HCEC 1CT (cell line): ENCODE results near the gene NFE2L2.
"Not testable (repeated sequence)": the region's sequence is repeated elsewhere in the genome, so short reads cannot be mapped to it uniquely, and the experiment has no call there.

Source experiments
- DNase-seq: peaks from one replicate; pipeline ENCODE4 v3.0.0-alpha.2; 2017

The NFE2L2 gene

DNA sequence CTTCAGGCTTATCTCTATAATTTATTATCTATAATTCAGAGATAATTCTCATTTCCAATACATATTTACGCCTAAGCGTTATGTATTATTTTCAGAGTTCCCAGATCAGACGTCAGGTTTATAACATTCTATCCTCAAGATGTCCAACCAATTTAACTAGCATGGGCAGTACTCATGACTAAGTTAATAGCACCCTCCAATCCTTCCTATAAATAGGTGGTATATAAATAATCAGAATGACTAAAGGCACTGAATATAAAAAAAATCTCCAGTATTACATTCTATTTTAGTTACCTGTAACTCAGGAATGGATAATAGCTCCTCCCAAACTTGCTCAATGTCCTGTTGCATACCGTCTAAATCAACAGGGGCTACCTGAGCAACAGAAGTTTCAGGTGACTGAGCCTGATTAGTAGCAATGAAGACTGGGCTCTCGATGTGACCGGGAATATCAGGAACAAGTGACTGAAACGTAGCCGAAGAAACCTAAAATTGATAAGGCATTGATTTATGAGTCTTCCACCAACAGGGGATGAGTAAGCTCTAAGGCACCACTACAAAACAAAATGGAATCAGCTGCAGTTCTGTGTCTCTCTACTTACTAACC, 32.3 kb downstream of the NFE2L2 start:
- no peak for DNase-seq

DNA sequence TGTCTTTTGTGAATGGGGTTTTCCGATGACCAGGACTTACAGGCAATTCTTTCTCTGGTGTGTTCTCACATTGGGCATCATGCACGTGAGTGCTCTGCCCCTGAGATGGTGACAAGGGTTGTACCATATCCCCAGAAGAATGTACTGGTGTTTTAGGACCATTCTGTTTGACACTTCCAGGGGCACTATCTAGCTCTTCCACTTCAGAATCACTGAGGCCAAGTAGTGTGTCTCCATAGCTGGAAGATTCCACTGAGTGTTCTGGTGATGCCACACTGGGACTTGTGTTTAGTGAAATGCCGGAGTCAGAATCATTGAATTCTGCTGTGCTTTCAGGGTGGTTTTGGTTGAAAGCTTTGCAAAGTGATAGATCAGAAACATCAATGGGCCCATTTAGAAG, 33.3 kb downstream of the NFE2L2 start:
- no peak for DNase-seq

- no peak for DNase-seq
These were observed 34.9 kb downstream of the NFE2L2 start for GRCh38 chr2:177229442-177230242.

DNA sequence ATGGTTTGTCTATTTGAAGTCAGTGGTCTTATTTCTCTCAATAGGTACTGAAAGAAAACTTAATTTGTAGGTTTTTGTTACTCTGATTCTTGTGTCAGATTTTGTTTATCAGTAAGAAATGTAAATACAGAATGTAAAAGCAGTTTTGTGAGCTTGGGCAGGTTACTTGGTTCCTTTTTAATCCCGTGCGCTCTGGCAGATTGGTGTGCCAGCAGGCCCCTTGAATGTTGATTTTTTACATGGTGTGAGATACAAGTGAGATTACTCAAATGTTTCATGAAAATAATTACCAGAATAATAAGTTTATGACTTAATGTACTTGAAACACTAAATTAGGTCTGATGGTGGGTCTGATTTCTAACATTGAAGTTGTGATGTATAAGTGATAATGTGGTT, 38.6 kb downstream of the NFE2L2 start:
- no peak for DNase-seq

- not testable (repeated sequence) for DNase-seq
These were observed 41.1 kb downstream of the NFE2L2 start for GRCh38 chr2:177223436-177223835.

DNA sequence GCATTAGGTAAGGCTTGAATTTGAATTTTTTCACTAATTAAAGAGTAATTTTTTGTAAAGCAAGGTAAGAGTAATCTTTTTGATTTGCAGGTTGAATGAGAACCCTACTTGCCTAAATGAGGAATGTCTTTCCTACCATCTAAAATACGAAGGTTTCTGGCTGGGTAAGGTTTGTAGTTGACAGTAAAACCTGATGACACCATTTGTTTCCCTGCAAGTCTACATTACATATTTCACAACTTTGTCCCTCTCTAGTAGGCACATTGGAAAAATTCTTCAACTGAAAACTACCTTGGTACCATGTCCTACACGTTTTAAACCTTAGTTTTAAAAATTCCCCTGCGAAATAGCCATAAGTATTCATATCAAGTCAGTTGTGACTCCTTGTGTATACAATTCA, 42.6 kb downstream of the NFE2L2 start:
- no peak for DNase-seq

- no peak for DNase-seq
These were observed 43.0 kb downstream of the NFE2L2 start for GRCh38 chr2:177221534-177221933.

DNA sequence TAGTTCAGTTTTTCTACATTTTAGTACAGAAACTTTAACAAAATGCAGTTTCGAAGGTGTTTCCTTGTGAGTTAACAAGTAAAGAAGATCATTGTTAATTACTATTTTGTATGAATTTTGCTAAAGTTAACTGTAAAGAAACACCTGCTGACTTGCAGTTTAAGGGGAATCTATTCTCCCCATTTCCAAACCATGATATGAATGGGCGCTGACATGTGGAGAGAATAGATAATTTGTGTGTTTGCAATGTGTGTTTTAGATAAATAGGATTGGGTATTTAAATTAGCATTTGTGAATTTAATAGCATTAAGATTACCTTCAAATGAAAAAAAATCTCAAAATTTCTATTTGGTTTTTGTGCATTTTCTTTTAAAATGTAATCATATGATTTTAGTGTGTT, 44.7 kb downstream of the NFE2L2 start:
- DNase-seq, result not testable (repeated sequence)

- DNase-seq, result no peak
These were observed 47.2 kb downstream of the NFE2L2 start for GRCh38 chr2:177217247-177217843.

- peak; percentile 91 for DNase-seq
These were observed 51.4 kb downstream of the NFE2L2 start for GRCh38 chr2:177212891-177213856.

- DNase-seq, result peak; percentile 98
These were observed 52.2 kb downstream of the NFE2L2 start, which contains the start of gene HNRNPA3 for GRCh38 chr2:177212106-177212890. Gene HNRNPA3 (plus strand): TSS chr2:177212794. CDS start chr2:177212800, 6 bp downstream.

DNA sequence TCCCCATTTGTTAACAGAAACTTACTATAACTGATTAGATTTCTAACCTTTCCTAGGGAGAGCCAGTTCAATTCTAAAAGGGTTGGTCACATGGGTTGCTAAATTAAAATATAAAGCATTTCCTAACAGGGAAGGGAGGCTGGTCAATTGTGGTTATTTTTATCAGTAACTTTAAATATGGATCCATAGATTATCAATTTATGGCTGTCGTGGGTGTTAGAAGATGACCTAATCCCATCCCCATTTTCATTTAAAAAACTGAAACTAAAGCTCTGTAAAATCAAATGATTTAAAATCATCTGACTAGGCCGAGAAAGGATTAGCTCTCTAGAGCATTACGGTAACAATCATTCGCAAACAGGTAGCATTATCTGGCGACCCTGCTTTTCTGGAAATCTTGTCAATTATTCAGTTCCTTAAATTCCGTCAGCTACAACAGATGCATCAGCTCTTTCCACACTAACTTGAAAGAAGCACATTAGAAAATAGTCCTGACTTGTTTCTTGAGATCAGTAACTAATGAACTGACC, 52.9 kb downstream of the NFE2L2 start:
- no peak for DNase-seq

DNA sequence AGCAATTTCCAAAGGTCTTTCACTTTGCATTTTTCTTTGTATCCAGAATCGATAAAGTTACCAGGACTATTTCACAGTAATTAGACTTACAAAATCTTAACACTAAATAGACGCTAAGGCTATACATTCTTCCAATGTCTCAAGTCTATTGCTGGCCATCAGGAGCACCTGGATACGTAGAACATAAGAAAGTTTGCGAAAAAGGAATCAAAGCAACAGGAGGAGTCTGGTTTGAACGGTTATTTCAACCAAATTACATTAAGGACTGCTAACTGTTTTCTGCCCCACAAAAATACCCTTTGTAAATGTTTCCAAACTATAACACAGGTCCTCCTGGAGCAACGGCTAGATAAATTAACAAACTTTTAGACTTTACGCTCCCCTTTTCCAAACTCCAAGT, 53.4 kb downstream of the NFE2L2 start:
- DNase-seq, result no peak

GRCh38 chr2:177207101-177207500, 57.4 kb downstream of the NFE2L2 start:
- no peak for DNase-seq

- no peak for DNase-seq
These were observed 60.1 kb downstream of the NFE2L2 start for GRCh38 chr2:177204417-177204816.

GRCh38 chr2:177201919-177202346, 62.6 kb downstream of the NFE2L2 start:
- DNase-seq, result no peak

- not testable (repeated sequence) for DNase-seq
These were observed 64.1 kb downstream of the NFE2L2 start for GRCh38 chr2:177200419-177200818.

GRCh38 chr2:177195194-177195593, 69.3 kb downstream of the NFE2L2 start:
- no peak for DNase-seq

DNA sequence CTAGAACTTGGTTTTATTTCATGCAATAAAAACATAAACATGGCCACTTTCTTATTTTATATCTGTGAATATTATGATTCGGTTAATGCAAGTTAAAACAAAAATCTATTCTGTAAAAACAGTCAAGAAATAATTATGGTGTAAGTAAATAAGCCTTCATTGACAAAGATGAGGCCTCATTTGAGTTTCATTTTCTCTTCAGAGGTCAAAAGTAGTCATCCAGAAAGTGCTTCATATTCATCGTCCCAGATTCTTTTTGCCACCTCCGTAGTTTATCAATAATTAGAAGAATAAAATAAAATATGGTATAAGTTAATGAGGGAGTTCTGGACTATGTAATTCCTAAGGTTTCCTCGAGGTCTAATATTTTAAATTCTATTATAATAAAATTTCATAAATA, 71.3 kb downstream of the NFE2L2 start:
- no peak for DNase-seq

DNA sequence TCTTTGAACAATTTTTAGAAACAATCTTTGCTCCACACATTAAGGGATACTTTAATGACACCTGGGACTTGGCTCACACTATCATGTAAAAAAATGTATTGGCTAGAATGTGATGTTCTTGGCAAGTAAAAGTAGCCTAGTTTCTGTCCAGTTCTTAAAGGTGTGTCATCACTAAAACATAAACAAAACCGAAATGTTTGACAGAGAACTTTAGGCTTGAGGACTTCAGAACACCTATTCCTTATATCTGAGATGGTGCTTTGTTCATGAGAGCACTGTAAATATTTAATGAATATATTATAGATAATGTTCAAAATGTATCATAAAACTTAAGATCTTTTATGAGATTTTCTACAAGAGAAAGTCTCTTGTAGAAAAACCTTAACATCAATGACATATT, 71.7 kb downstream of the NFE2L2 start:
- DNase-seq, result no peak

DNA sequence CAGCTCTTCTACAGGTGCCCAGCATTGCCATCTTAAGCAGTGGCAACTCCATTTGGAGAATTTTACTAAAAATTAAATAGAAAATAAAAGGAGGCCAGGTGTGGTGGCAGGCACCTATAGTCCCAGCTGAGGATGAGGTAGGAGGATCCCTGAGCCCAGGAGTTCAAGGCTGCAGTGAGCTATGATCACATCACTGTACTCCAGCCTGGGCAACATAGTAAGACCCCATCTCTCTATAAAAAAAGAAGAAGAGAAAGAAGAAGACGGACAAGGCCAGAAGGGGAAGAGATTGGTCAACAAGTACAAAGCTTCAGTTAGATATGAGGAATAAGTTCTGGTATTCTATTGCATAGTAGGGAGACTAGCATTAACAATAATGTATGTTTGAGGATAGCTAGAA, 73.6 kb downstream of the NFE2L2 start:
- DNase-seq, result no peak
